GM21515 (cell line): ENCODE data around the gene SAE1.
A peak's percentile ranks its signal among the peaks of the same experiment; 100 is the strongest.
"Not testable (repeated sequence)": the region's sequence is repeated elsewhere in the genome, so short reads cannot be mapped to it uniquely, and the experiment has no call there.

Experiments
- ATAC-seq: cut with Tn5 transposase; IDR thresholded peaks from one replicate; pipeline ENCODE4 v1.9.1; 2021; ENCODE audit not compliant: unreplicated experiment

SAE1 gene

GRCh38 chr19:47239152-47239551 is 108.5 kb downstream of the SAE1 start:
- no peak for ATAC-seq

- ATAC-seq = no peak
These were observed 109.1 kb downstream of the SAE1 start for GRCh38 chr19:47239610-47240296.

GRCh38 chr19:47240556-47240955 is 109.9 kb downstream of the SAE1 start:
- no peak for ATAC-seq

- no peak for ATAC-seq
These were observed 110.6 kb downstream of the SAE1 start for GRCh38 chr19:47240996-47241918.

GRCh38 chr19:47241919-47242577 is 111.4 kb downstream of the SAE1 start:
- ATAC-seq = no peak

- no peak for ATAC-seq
These were observed 112.7 kb downstream of the SAE1 start for GRCh38 chr19:47243364-47243775.

- ATAC-seq = peak; percentile 55
These were observed 113.3 kb downstream of the SAE1 start for GRCh38 chr19:47243776-47244547.

- no peak for ATAC-seq
These were observed 116.8 kb downstream of the SAE1 start for GRCh38 chr19:47247308-47247990.

GRCh38 chr19:47253016-47253415 is 122.4 kb downstream of the SAE1 start:
- ATAC-seq = not testable (repeated sequence)

- ATAC-seq = no peak
These were observed 122.8 kb downstream of the SAE1 start for GRCh38 chr19:47253467-47253881.

- ATAC-seq = no peak
These were observed 123.3 kb downstream of the SAE1 start for GRCh38 chr19:47253970-47254369.

GRCh38 chr19:47255879-47256692 is 125.5 kb downstream of the SAE1 start, which contains the start of gene CCDC9:
TSS of gene CCDC9 (plus strand) at chr19:47256525. CDS start at chr19:47258401, 1,876 bp downstream.
- peak; percentile 45 for ATAC-seq

GRCh38 chr19:47256693-47257410 is 126.2 kb downstream of the SAE1 start:
- peak; percentile 66 for ATAC-seq

- peak; percentile 3 for ATAC-seq
These were observed 127.0 kb downstream of the SAE1 start for GRCh38 chr19:47257411-47258169.

- ATAC-seq = no peak
These were observed 127.8 kb downstream of the SAE1 start for GRCh38 chr19:47258434-47258833.

GRCh38 chr19:47258895-47259555 is 128.4 kb downstream of the SAE1 start:
- ATAC-seq = no peak
